HepG2 (cell line): ENCODE results near the gene C1orf198. TPM values are rescaled to one million over a fixed set of nuclear protein-coding genes. Genes with fewer than 3 reads are reported as not detected.
A peak's percentile ranks its signal among the peaks of the same experiment; 100 is the strongest.

Source experiments
- CC2D1A ChIP-seq: sonication (generic); formaldehyde crosslinking; IDR thresholded peaks from 2 replicates; pipeline ENCODE4 v1.8.1; 2023; ENCODE audit warnings: mild to moderate bottlenecking, missing genetic modification reagents
- KAT7 ChIP-seq: IDR thresholded peaks from 2 replicates; pipeline ENCODE4 v1.6.1; 2018; ENCODE audit warnings: borderline replicate concordance, missing compliant biosample characterization
- KIAA2018 ChIP-seq: sonication (generic); formaldehyde crosslinking; IDR thresholded peaks from 2 replicates; pipeline ENCODE4 v1.5.0; 2020; ENCODE audit warnings: mild to moderate bottlenecking, missing genetic modification reagents, borderline replicate concordance
- NFE2L1 ChIP-seq: sonication (generic); formaldehyde crosslinking; IDR thresholded peaks from 2 replicates; pipeline ENCODE4 v1.4.0; 2020; ENCODE audit warnings: missing genetic modification reagents, mild to moderate bottlenecking, borderline replicate concordance
- NKX3-1 ChIP-seq: sonication (generic); formaldehyde crosslinking; IDR thresholded peaks from 2 replicates; pipeline ENCODE4 v1.5.0; 2020; ENCODE audit warnings: missing genetic modification reagents
- UBTF ChIP-seq: sonication (generic); formaldehyde crosslinking; IDR thresholded peaks from 2 replicates; pipeline ENCODE4 v1.4.0; 2020; ENCODE audit warnings: mild to moderate bottlenecking, missing genetic modification reagents
- ZBTB33 ChIP-seq: sonication (generic); formaldehyde crosslinking; IDR thresholded peaks from 2 replicates; pipeline ENCODE4 v1.4.0; 2020; ENCODE audit warnings: missing genetic modification reagents
- ZNF605 ChIP-seq: sonication (generic); formaldehyde crosslinking; IDR thresholded peaks from 2 replicates; pipeline ENCODE4 v1.8.0; 2022; ENCODE audit warnings: mild to moderate bottlenecking, missing genetic modification reagents
- ZNF746 ChIP-seq: sonication (generic); formaldehyde crosslinking; IDR thresholded peaks from 2 replicates; pipeline ENCODE4 v1.8.0; 2022; ENCODE audit warnings: mild to moderate bottlenecking, missing genetic modification reagents
- ZNF780A ChIP-seq: sonication (generic); formaldehyde crosslinking; IDR thresholded peaks from 2 replicates; pipeline ENCODE4 v1.8.0; 2022; ENCODE audit warnings: mild to moderate bottlenecking, missing genetic modification reagents, moderate library complexity
- ZSCAN5A ChIP-seq: sonication (generic); formaldehyde crosslinking; IDR thresholded peaks from 2 replicates; pipeline ENCODE4 v1.8.0; 2022; ENCODE audit warnings: mild to moderate bottlenecking, missing genetic modification reagents, borderline replicate concordance
- polyA plus RNA-seq, 8 experiments: library from polyadenylated mRNA; depleted of rRNA in 3 of 8; stranded (reverse) in 7 of 8; unstranded in 1 of 8; fragments of >200 nt; fragmentation: Illumina TruSeq in 4 of 8; extraction: Trizol in 4 of 8; gene quantifications; 2 replicates each; pipeline versions ENCODE4 v1.2.1 to v1.2.3, GENCODE V29; 2011 to 2016; ENCODE audit warnings: low read depth in 4 of 8, missing spikeins in 1 of 8, mixed read lengths in 1 of 8; ENCODE audit not compliant: insufficient read depth in 1 of 8
- total RNA-seq, 5 experiments: library from RNA; depleted of rRNA; stranded (reverse); fragments of >200 nt; fragmentation: Illumina TruSeq; extraction: Trizol; gene quantifications; 2 replicates each; pipeline ENCODE4 v1.2.3, GENCODE V29; 2016; ENCODE audit warnings: low read depth in 1 of 5

C1orf198 gene
- total and polyA plus RNA-seq, 2 of the 13 experiments (the other 11 are each of a cell fraction or from before 2014, with no cell fraction given) = 12.7 to 13.4 TPM

- TF ChIP-seq KIAA2018 (no peak), ZNF780A (CRISPR knock-in tag) (no peak), UBTF (peak; percentile 68), ZBTB33 (CRISPR knock-in tag) (no peak), ZNF605 (peak; percentile 64; the same call in 1 of the 2 replicates), NFE2L1 (CRISPR knock-in tag) (0 out of 2 replicates have a peak, but pooled peaks have one; percentile 32), ZSCAN5A (CRISPR knock-in tag) (no peak), ZNF746 (CRISPR knock-in tag) (peak; percentile 44; the same call in 1 of the 2 replicates), CC2D1A (no peak), NKX3-1 (CRISPR knock-in tag) (peak; percentile 51; the same call in 1 of the 2 replicates), KAT7 (0 out of 2 replicates have a peak, but pooled peaks have one; percentile 28)
These were observed 540 bp upstream of the C1orf198 start (continued) for GRCh38 chr1:230868736-230869385.
